Kidney (tissue), 14 donors: ENCODE results near the gene TRUB2. TPM values are rescaled to one million over a fixed set of nuclear protein-coding genes. Genes with fewer than 3 reads are reported as not detected.
"Not testable (repeated sequence)": the region's sequence is repeated elsewhere in the genome, so short reads cannot be mapped to it uniquely, and the experiment has no call there.

Experiments used
- DNase-seq, 5 donors: peaks; one replicate each; pipeline ENCODE4 v3.0.0-alpha.2; 2013 to 2020
- FAIRE-seq: peaks from 2 replicates; lab custom pipeline; 2012; peaks lifted over from hg19 to GRCh38; lab: Jason Lieb, UNC
- H3K27ac ChIP-seq, 2 donors: one replicate each; pipeline ENCODE4 v1.7.0; 2013; ENCODE audit warnings: low read depth in 2 of 2, low read length in 2 of 2, inconsistent platforms in 1 of 2
- H3K27me3 ChIP-seq: one replicate; pipeline ENCODE4 v1.7.1; 2013; ENCODE audit warnings: low read length, inconsistent platforms; ENCODE audit not compliant: control insufficient read depth, insufficient read depth
- H3K36me3 ChIP-seq, 3 donors: one replicate each; pipeline versions ENCODE4 v1.7.0 to v1.7.1; 2013; ENCODE audit warnings: low read length in 3 of 3, control low read depth in 1 of 3, inconsistent platforms in 1 of 3; ENCODE audit not compliant: insufficient read depth in 3 of 3, control insufficient read depth in 2 of 3
- H3K4me1 ChIP-seq, 3 donors: one replicate each; pipeline versions ENCODE4 v1.7.0 to v1.7.1; 2013; ENCODE audit warnings: low read length in 3 of 3, inconsistent platforms in 1 of 3, low read depth in 1 of 3; ENCODE audit not compliant: control insufficient read depth in 2 of 3, insufficient read depth in 2 of 3
- H3K4me3 ChIP-seq, 3 donors: one replicate each; pipeline versions ENCODE4 v1.7.0 to v1.8.1; 2013; ENCODE audit warnings: low read length in 3 of 3, control low read depth in 1 of 3, inconsistent platforms in 1 of 3
- H3K9ac ChIP-seq, 3 donors: one replicate each; pipeline versions ENCODE4 v1.7.0 to v1.7.1; 2013; ENCODE audit warnings: low read length in 3 of 3, control low read depth in 1 of 3, inconsistent platforms in 1 of 3
- H3K9me3 ChIP-seq, 3 donors: one replicate each; pipeline versions ENCODE4 v1.7.0 to v1.7.1; 2013; ENCODE audit warnings: low read length in 3 of 3, control low read depth in 1 of 3, inconsistent platforms in 1 of 3; ENCODE audit not compliant: control insufficient read depth in 2 of 3, insufficient read depth in 1 of 3
- intact Hi-C: fragments of 100-400 bp; cut with DNase I; formaldehyde crosslinking; loops from one replicate; pipeline ENCODE4 v1.11.1; 2022
- polyA plus RNA-seq: library from polyadenylated mRNA; stranded (reverse); fragments of 350-450 nt; fragmentation: Illumina TruSeq; extraction: RNeasy Lipid Tissue Mini Kit (QIAGEN cat#74804); gene quantifications from one replicate; pipeline ENCODE4 v1.2.3, GENCODE V29; 2014; ENCODE audit warnings: low read depth, low replicate concordance; ENCODE audit not compliant: insufficient read depth
- total RNA-seq: library from RNA; stranded (reverse); fragmentation: NEBNext Ultra II Directional; extraction: Animal tissue kit (Norgen Biotek cat#: 25700); gene quantifications from one replicate; pipeline ENCODE4 v1.2.1, GENCODE V29; 2021
- TF ChIP-seq, protein P1 (sequence below): IDR thresholded peaks from 3 replicates; pipeline ENCODE4 v1.5.1; 2012; ENCODE audit warnings: mild to moderate bottlenecking, moderate library complexity, borderline replicate concordance; ENCODE audit not compliant: insufficient read depth; ENCODE audit errors: extremely low read depth
- donor health status: control.
- donor health status: control.
- donor health status: control.
- donor health status: control.
- donor health status: control.
- donor health status: DM: yes; HTN: yes; CAD: no.
- donor health status: Normal renal cell carcinoma (clear cell type).

Gene TRUB2
- total and polyA plus RNA-seq, 2 donors from 2014 or later = 22.4 to 40.8 TPM

GRCh38 chr9:128282500-128282899 is 39.7 kb downstream of the TRUB2 start:
- FAIRE-seq (no peak), DNase-seq (no peak)
- no peaks in the 10 kb centered on the region for H3K9me3 ChIP-seq
- H3K9ac ChIP-seq = no peak overlapping the region
- H3K4me1 ChIP-seq = peaks cover 0 to 3% (median 0%) of the 10 kb centered on the region in 3 donors
- TF ChIP-seq, protein P1, sequence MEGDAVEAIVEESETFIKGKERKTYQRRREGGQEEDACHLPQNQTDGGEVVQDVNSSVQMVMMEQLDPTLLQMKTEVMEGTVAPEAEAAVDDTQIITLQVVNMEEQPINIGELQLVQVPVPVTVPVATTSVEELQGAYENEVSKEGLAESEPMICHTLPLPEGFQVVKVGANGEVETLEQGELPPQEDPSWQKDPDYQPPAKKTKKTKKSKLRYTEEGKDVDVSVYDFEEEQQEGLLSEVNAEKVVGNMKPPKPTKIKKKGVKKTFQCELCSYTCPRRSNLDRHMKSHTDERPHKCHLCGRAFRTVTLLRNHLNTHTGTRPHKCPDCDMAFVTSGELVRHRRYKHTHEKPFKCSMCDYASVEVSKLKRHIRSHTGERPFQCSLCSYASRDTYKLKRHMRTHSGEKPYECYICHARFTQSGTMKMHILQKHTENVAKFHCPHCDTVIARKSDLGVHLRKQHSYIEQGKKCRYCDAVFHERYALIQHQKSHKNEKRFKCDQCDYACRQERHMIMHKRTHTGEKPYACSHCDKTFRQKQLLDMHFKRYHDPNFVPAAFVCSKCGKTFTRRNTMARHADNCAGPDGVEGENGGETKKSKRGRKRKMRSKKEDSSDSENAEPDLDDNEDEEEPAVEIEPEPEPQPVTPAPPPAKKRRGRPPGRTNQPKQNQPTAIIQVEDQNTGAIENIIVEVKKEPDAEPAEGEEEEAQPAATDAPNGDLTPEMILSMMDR = no peak
- H3K36me3 ChIP-seq = peaks cover 0 to 6% (median 3%) of the 10 kb centered on the region in 3 donors
- intact Hi-C loops = no loop called here
- no peak overlapping the region for H3K27ac ChIP-seq
- no peaks in the 10 kb centered on the region for H3K27me3 ChIP-seq
- H3K4me3 ChIP-seq = no peak overlapping the region

GRCh38 chr9:128280084-128280622 is 42.1 kb downstream of the TRUB2 start:
- H3K36me3 ChIP-seq = peaks cover 0 to under 1% (median 0%) of the 10 kb centered on the region in 3 donors
- FAIRE-seq (no peak), DNase-seq (no peak)
- H3K4me1 ChIP-seq = peaks cover 0 to 9% (median 3%) of the 10 kb centered on the region in 3 donors
- H3K4me3 ChIP-seq = no peak overlapping the region
- no peak overlapping the region for H3K9ac ChIP-seq
- H3K9me3 ChIP-seq = no peaks in the 10 kb centered on the region
- H3K27me3 ChIP-seq = no peaks in the 10 kb centered on the region
- intact Hi-C loops = no loop called here
- H3K27ac ChIP-seq = no peak overlapping the region
- TF ChIP-seq, protein P1 = no peak

DNA sequence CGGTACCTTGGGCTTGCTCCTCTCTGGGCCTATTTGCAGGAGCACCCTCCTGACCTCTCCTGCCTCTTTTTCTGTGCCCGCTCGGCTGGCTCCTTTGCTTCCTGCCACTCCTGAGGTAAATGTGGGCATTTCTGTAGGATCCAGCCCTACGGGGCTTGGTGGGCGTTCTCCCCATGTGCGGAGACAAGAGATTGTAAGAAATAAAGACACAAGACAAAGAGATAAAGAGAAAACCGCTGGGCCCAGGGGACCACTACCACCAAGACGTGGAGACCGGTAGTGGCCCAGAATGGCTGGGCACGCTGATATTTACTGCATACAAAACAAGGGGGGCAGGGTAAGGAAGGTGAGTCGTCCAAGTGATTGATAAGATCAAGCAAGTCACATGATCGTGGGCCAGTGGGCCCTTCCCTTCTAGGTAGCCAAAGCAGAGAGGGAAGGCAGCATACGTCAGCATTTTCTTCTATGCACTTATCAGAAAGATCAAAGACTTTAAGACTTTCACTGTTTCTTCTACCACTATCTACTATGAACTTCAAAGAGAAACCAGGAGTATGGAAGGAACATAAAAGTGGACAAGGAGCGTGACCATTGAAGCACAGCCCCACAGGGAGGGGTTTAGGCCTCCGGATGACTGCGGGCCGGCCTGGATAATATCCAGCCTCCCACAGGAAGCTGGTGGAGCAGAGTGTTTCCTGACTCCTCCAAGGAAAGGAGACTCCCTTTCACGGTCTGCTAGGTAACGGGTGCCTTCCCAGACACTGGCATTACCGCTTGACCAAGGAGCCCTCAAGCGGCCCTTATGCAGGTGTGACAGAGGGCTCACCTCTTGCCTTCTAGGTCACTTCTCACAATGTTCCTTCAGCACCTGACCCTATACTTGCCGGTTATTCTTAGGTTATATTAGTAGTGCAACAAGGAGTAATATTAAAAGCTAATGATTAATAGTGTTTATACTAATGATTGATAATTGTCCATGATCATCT is 42.9 kb downstream of the TRUB2 start:
- H3K9ac ChIP-seq, H3K27me3 ChIP-seq, H3K36me3 ChIP-seq, intact Hi-C loops, H3K4me3 ChIP-seq, FAIRE-seq, H3K9me3 ChIP-seq: not testable (repeated sequence)
- H3K4me1 ChIP-seq = peaks cover 0 to 13% (median 3%) of the 10 kb centered on the region in 3 donors
- peak in 3 of 5 donors; percentile 31 to 70 (median 49) for DNase-seq
- peak overlapping the region in 1 of 2 donors; percentile 47 for H3K27ac ChIP-seq
